GM12878 (cell line): ENCODE measurements around the gene LDLRAD4. TPM values are rescaled to one million over a fixed set of nuclear protein-coding genes. Genes with fewer than 3 reads are reported as not detected.

Experiments used
- ATAC-seq: fragments of 200-7000 bp; cut with Tn5 transposase; 3 replicates; pipeline ENCODE4 v1.9.1; 2020; ENCODE audit warnings: mild to moderate bottlenecking, moderate library complexity
- BruUV-seq: library from RNA; stranded (reverse); fragments of 400-500 nt; replicated peaks from 2 replicates; lab custom pipeline; 2021; lab: Mats Ljungman, UMichigan
- CTCF ChIA-PET: fragments of 300-600 bp; sonication (Branson Sonifier 250); formaldehyde crosslinking; extraction: SDS; loops from one replicate; lab custom pipeline; 2021; ENCODE audit warnings: inconsistent platforms; lab: Yijun Ruan, JAX
- POLR2A ChIA-PET: fragments of 350-600 bp; formaldehyde crosslinking; extraction: SDS; loops from one replicate; lab custom pipeline; 2021; ENCODE audit warnings: inconsistent platforms; lab: Charles Lee
- RAD21 ChIA-PET: fragments of 300-600 bp; sonication (Branson Sonifier 250); formaldehyde crosslinking; loops from one replicate; lab custom pipeline; 2023; ENCODE audit warnings: antibody characterized with exemption; ENCODE audit not compliant: unreplicated experiment; lab: Charles Lee
- SMC1A ChIA-PET: fragments of 300-600 bp; sonication (Branson Sonifier 250); formaldehyde crosslinking; loops from one replicate; lab custom pipeline; 2023; ENCODE audit not compliant: unreplicated experiment, uncharacterized antibody; lab: Charles Lee
- DNase-seq: peaks from one replicate; pipeline ENCODE4 v3.0.0-alpha.2; 2011; ENCODE audit warnings: low read depth, low spot score
- FAIRE-seq: peaks from 3 replicates; lab custom pipeline; 2011; peaks lifted over from hg19 to GRCh38; lab: Jason Lieb, UNC
- H2AFZ ChIP-seq: 2 replicates; pipeline ENCODE4 v1.6.0; 2011; ENCODE audit warnings: low read depth, low read length, control low read depth; ENCODE audit not compliant: control insufficient read depth
- H3K27ac ChIP-seq: 2 replicates; pipeline ENCODE4 v1.5.1; 2011; ENCODE audit warnings: control low read depth; ENCODE audit not compliant: control insufficient read depth, insufficient read depth
- H3K27me3 ChIP-seq, 2 experiments: replicated peaks in 1 of 2; 2 replicates each; pipeline versions ENCODE4 v1.6.0 to v1.6.1; 2011; ENCODE audit warnings: low read length in 1 of 2; ENCODE audit not compliant: control insufficient read depth in 2 of 2, insufficient read depth in 2 of 2
- H3K36me3 ChIP-seq, 2 experiments: 2 replicates each; pipeline ENCODE4 v1.5.1; 2011; ENCODE audit warnings: low read length in 1 of 2; ENCODE audit not compliant: control insufficient read depth in 2 of 2, insufficient read depth in 2 of 2
- H3K4me1 ChIP-seq: 2 replicates; pipeline ENCODE4 v1.6.1; 2011; ENCODE audit warnings: mild to moderate bottlenecking, low read length, moderate library complexity, mixed read lengths; ENCODE audit not compliant: control insufficient read depth, insufficient read depth
- H3K4me2 ChIP-seq: 2 replicates; pipeline ENCODE4 v1.6.0; 2011; ENCODE audit warnings: control low read depth; ENCODE audit not compliant: control insufficient read depth, insufficient read depth
- H3K4me3 ChIP-seq: fragments of 200-600 bp; sonication (generic); 2 replicates; pipeline ENCODE4 v1.5.1; 2016
- H3K79me2 ChIP-seq: 2 replicates; pipeline ENCODE4 v1.6.0; 2011; ENCODE audit warnings: low read length; ENCODE audit not compliant: control insufficient read depth, insufficient read depth
- H3K9ac ChIP-seq: 2 replicates; pipeline ENCODE4 v1.8.0; 2011; ENCODE audit warnings: low read length, control low read depth, mixed read lengths; ENCODE audit not compliant: control insufficient read depth, insufficient read depth
- H3K9me3 ChIP-seq: replicated peaks from 3 replicates; pipeline ENCODE4 v1.5.1; 2011; ENCODE audit warnings: mild to moderate bottlenecking, low read length; ENCODE audit not compliant: control insufficient read depth, insufficient read depth
- H4K20me1 ChIP-seq: 2 replicates; pipeline ENCODE4 v1.6.0; 2011; ENCODE audit not compliant: control insufficient read depth, insufficient read depth
- CEBPZ ChIP-seq: fragments of 150-350 bp; IDR thresholded peaks from 2 replicates; pipeline ENCODE4 v1.6.1; 2016; ENCODE audit warnings: low read depth, low read length
- E2F4 ChIP-seq: IDR thresholded peaks from 2 replicates; pipeline ENCODE4 v1.6.1; 2012; ENCODE audit warnings: low read depth, low read length, improper control_type of control experiment
- EP300 ChIP-seq, 2 experiments: fragments of 150-350 bp in 1 of 2; IDR thresholded peaks; 2 replicates each; pipeline ENCODE4 v1.6.1; 2011 to 2012; ENCODE audit warnings: low read depth in 2 of 2, low read length in 2 of 2, borderline replicate concordance in 1 of 2, improper control_type of control experiment in 1 of 2, inconsistent platforms in 1 of 2; ENCODE audit not compliant: control insufficient read depth in 1 of 2
- HCFC1 ChIP-seq: fragments of 150-350 bp; IDR thresholded peaks from 2 replicates; pipeline ENCODE4 v1.6.1; 2014; ENCODE audit warnings: low read length
- HDGF ChIP-seq: fragments of 450-650 bp; IDR thresholded peaks from 2 replicates; pipeline ENCODE4 v1.6.1; 2016; ENCODE audit warnings: antibody characterized with exemption
- IRF5 ChIP-seq: fragments of 450-650 bp; IDR thresholded peaks from 2 replicates; pipeline ENCODE4 v1.6.1; 2017; ENCODE audit warnings: borderline replicate concordance
- JUND ChIP-seq: IDR thresholded peaks from 2 replicates; pipeline ENCODE4 v1.6.1; 2012; ENCODE audit warnings: low read depth, mild to moderate bottlenecking, low read length, improper control_type of control experiment, moderate library complexity
- NRF1 ChIP-seq: conservative IDR thresholded peaks from 2 replicates; pipeline ENCODE4 v1.6.1; 2011; ENCODE audit warnings: mild to moderate bottlenecking, low read depth, low read length, improper control_type of control experiment
- POLR2A ChIP-seq: IDR thresholded peaks from 2 replicates; pipeline ENCODE4 v1.6.1; 2011; ENCODE audit warnings: low read depth, mild to moderate bottlenecking, low read length
- POLR2AphosphoS5 ChIP-seq: IDR thresholded peaks from 2 replicates; pipeline ENCODE4 v1.6.1; 2011; ENCODE audit warnings: mild to moderate bottlenecking, low read length, inconsistent platforms
- PRDM15 ChIP-seq: fragments of 450-650 bp; formaldehyde crosslinking; IDR thresholded peaks from 2 replicates; pipeline ENCODE4 v1.4.0; 2020; ENCODE audit warnings: mild to moderate bottlenecking, moderate library complexity
- TARDBP ChIP-seq: IDR thresholded peaks from 2 replicates; pipeline ENCODE4 v1.6.1; 2016; ENCODE audit warnings: borderline replicate concordance
- ZNF24 ChIP-seq: fragments of 450-650 bp; IDR thresholded peaks from 2 replicates; pipeline ENCODE4 v1.6.1; 2017; ENCODE audit warnings: antibody characterized with exemption, mild to moderate bottlenecking
- ZNF274 ChIP-seq: IDR thresholded peaks from one replicate; pipeline ENCODE4 v1.8.0; 2011; ENCODE audit not compliant: insufficient read length, insufficient read depth
- ZSCAN29 ChIP-seq: fragments of 450-650 bp; IDR thresholded peaks from 2 replicates; pipeline ENCODE4 v1.6.1; 2017; ENCODE audit warnings: mild to moderate bottlenecking, moderate library complexity
- WGBS: methylation state at CpG from one replicate; pipeline ENCODE4 v1.1.6; 2016; ENCODE audit warnings: low lambda C conversion rate; ENCODE audit not compliant: insufficient replicate concordance, insufficient coverage; ENCODE audit errors: missing lambda C conversion rate; 5-methylcytosine and 5-hydroxymethylcytosine counted together
- in situ Hi-C: fragments of 300-500 bp; cut with MboI; formaldehyde crosslinking; loops from 9 replicates; pipeline ENCODE4 v1.14.3; 2018; ENCODE audit warnings: mixed read lengths
- intact Hi-C: fragments of 100-400 bp; cut with micrococcal nuclease; formaldehyde crosslinking; loops from one replicate; pipeline ENCODE4 v1.14.2; 2022; ENCODE audit not compliant: unreplicated experiment
- polyA plus RNA-seq, 11 experiments: library from polyadenylated mRNA; depleted of rRNA in 4 of 11; unstranded in 6 of 11; stranded (reverse) in 5 of 11; fragments of >200 nt; fragmentation: Nextera tagmentation in 4 of 11; fragmentation: Illumina TruSeq in 1 of 11; extraction: Ambion mirVana in 4 of 11; extraction: Trizol in 1 of 11; gene quantifications; 1 replicate in 1 of 11; 2 replicates in 10 of 11; pipeline versions ENCODE4 v1.2.1 to v1.2.3, GENCODE V29; 2011 to 2016; ENCODE audit warnings: inconsistent platforms in 2 of 11, missing spikeins in 2 of 11, low read depth in 1 of 11
- total RNA-seq, 4 experiments: library from RNA; depleted of rRNA in 3 of 4; stranded (reverse); fragments of >200 nt in 3 of 4; fragmentation: Illumina TruSeq in 1 of 4; extraction: Trizol in 1 of 4; gene quantifications; 2 replicates each; pipeline versions ENCODE4 v1.2.1 to v1.2.3, GENCODE V29; 2013 to 2021

Gene LDLRAD4
- total and polyA plus RNA-seq, 10 of the 15 experiments (the other 5 are each of a cell fraction or from before 2014, with no cell fraction given): 2.7 to 16.8 (median 11.2) TPM

- Histone ChIP-seq H3K79me2 (no peaks in the 10 kb centered on the region), H3K36me3 (no peaks in the 10 kb centered on the region), H3K9me3 (no peaks in the 10 kb centered on the region), H4K20me1 (no peaks in the 10 kb centered on the region), H3K4me2 (no peak overlapping the region), H3K27ac (no peak overlapping the region), H3K27me3 (peaks cover 0 to 2% of the 10 kb centered on the region in 2 experiments; a peak in 3 of 4 replicates), H3K4me3 (no peak overlapping the region), H3K9ac (no peak overlapping the region), H3K4me1 (no peaks in the 10 kb centered on the region), H2AFZ (no peak overlapping the region)
- 51% methylated on average over 17 of the region's 17 CpGs for WGBS
- ATAC-seq (no peak), FAIRE-seq (no peak), DNase-seq (no peak)
- BruUV-seq: no TSS peak
- CTCF ChIA-PET: interaction anchor here (1.2 kb wide), 1 partner anchor 15 kb away, joined by 3 read pairs; no protein-coding TSS in a partner anchor
- in situ Hi-C loops: no loop called here
- no peak for TF ChIP-seq ZSCAN29
- TF ChIP-seq EP300 (IDR thresholded peaks at IDR 0.05; ENCODE audit: borderline replicate concordance in 1 of 2, control insufficient read depth in 1 of 2, low read depth in 2 of 2, low read length in 2 of 2): no peak
- TF ChIP-seq POLR2AphosphoS5: no peak
- TF ChIP-seq ZNF24: no peak
- no peak for TF ChIP-seq PRDM15 (CRISPR knock-in tag)
- TF ChIP-seq ZNF274: no peak
- no peak for TF ChIP-seq TARDBP
- TF ChIP-seq HCFC1: no peak
- no peak for TF ChIP-seq HDGF
- TF ChIP-seq CEBPZ: no peak
- no peak for TF ChIP-seq JUND
- no peak for TF ChIP-seq E2F4
- no peak for TF ChIP-seq NRF1
- TF ChIP-seq POLR2A: no peak
- TF ChIP-seq IRF5: no peak
- RAD21 ChIA-PET: no interaction called here
- SMC1A ChIA-PET: no interaction called here
- POLR2A ChIA-PET: no interaction called here
- intact Hi-C loops: loop anchor here (10.0 kb wide), 1 partner anchor 64 kb away; no protein-coding TSS in a partner anchor
These were observed 12.6 kb downstream of the LDLRAD4 start for GRCh38 chr18:13231151-13231550.
